ENCODE measurements around the gene CTRB1. TPM values are rescaled to one million over a fixed set of nuclear protein-coding genes. Genes with fewer than 3 reads are reported as not detected.

Gene CTRB1
- total and polyA plus RNA-seq, 2 of the 13 experiments (the other 11 are each of a cell fraction or from before 2014, with no cell fraction given) = not detected

GRCh38 chr16:75193265-75193650 is 25.5 kb upstream of the CTRB1 start:
- FAIRE-seq = no peak
- H3K4me1 ChIP-seq (ENCODE audit: insufficient read depth, low read length) = peaks cover 17% of the 10 kb centered on the region
- peaks cover 9 to 68% of the 10 kb centered on the region in 2 experiments for H3K27me3 ChIP-seq (ENCODE audit: control insufficient read depth in 1 of 2, insufficient read depth in 2 of 2, low read length in 2 of 2)
- H3K9me3 ChIP-seq (ENCODE audit: low read length) = no peaks in the 10 kb centered on the region
- no peaks in the 10 kb centered on the region for H4K20me1 ChIP-seq (ENCODE audit: insufficient read depth, low read length)
- no peak overlapping the region for H3K9ac ChIP-seq (ENCODE audit: insufficient read depth, low read depth, low read length)
- in situ Hi-C loops (cut with HindIII; ENCODE audit: extremely low pct_ligation_motif_present, low pct_unique_long_range_greater_than_20kb) (loop anchor here (25.0 kb wide), 1 partner anchor 569 kb away; no protein-coding TSS in a partner anchor), intact Hi-C loops (cut with micrococcal nuclease; ENCODE audit: unreplicated experiment) (no loop called here)
- H3K36me3 ChIP-seq (replicated peaks in 1 of 2; ENCODE audit: control insufficient read depth in 1 of 2, insufficient read depth in 2 of 2, low read length in 2 of 2) = no peaks in the 10 kb centered on the region
- no peak for DNase-seq (ENCODE audit: low spot score)
- no peak for ATAC-seq
- POLR2A ChIA-PET = no interaction called here
- H3K4me2 ChIP-seq (ENCODE audit: low read depth, low read length) = no peak overlapping the region
- no TSS peak for BruUV-seq (replicated peaks)
- TF ChIP-seq CBFB (CRISPR knock-in tag; IDR thresholded peaks at IDR 0.05) (no peak), PLSCR1 (CRISPR knock-in tag; IDR thresholded peaks at IDR 0.05; ENCODE audit: borderline replicate concordance) (no peak), ZNF432 (CRISPR knock-in tag; IDR thresholded peaks at IDR 0.05; ENCODE audit: borderline replicate concordance) (no peak), TEF (CRISPR knock-in tag; IDR thresholded peaks at IDR 0.05) (no peak), TBX2 (CRISPR knock-in tag; IDR thresholded peaks at IDR 0.05; ENCODE audit: borderline replicate concordance) (no peak), ZZZ3 (CRISPR knock-in tag; IDR thresholded peaks at IDR 0.05; ENCODE audit: borderline replicate concordance) (no peak), TEAD2 (CRISPR knock-in tag; IDR thresholded peaks at IDR 0.05) (no peak), PCBP1 (IDR thresholded peaks at IDR 0.05; ENCODE audit: borderline replicate concordance, low read depth, low read length) (no peak), SAP130 (CRISPR knock-in tag; IDR thresholded peaks at IDR 0.05; ENCODE audit: low read depth) (no peak), DMTF1 (CRISPR knock-in tag; IDR thresholded peaks at IDR 0.05) (no peak), SOX5 (CRISPR knock-in tag; IDR thresholded peaks at IDR 0.05; ENCODE audit: borderline replicate concordance) (no peak), CEBPB (IDR thresholded peaks at IDR 0.05; ENCODE audit: borderline replicate concordance, low read depth, low read length) (no peak), ZNF337 (CRISPR knock-in tag; IDR thresholded peaks at IDR 0.05; ENCODE audit: borderline replicate concordance, low read depth) (no peak), NCOR1 (IDR thresholded peaks at IDR 0.05; ENCODE audit: borderline replicate concordance, low read length) (no peak), MXD4 (CRISPR knock-in tag; IDR thresholded peaks at IDR 0.05) (no peak), NFE2 (CRISPR knock-in tag; IDR thresholded peaks at IDR 0.05) (no peak)
- H3K27ac ChIP-seq (ENCODE audit: extremely low read length, insufficient read depth, low read length) = no peak overlapping the region
- no peak overlapping the region for H3K4me3 ChIP-seq (replicated peaks in 1 of 3; ENCODE audit: insufficient read depth in 1 of 3, low read depth in 2 of 3, low read length in 3 of 3)
- CTCF ChIA-PET (ENCODE audit: low intra/inter-chr PET ratio, low total read pairs) = no interaction called here
- H2AFZ ChIP-seq (ENCODE audit: low read length) = no peak overlapping the region
- H3K79me2 ChIP-seq (ENCODE audit: insufficient read depth, low read length) = no peaks in the 10 kb centered on the region
- 64% methylated on average over 4 of the region's 4 CpGs for WGBS (ENCODE audit: low lambda C conversion rate)
